Dedifferentiated amniotic fluid mesenchymal stem cell (primary cell): ENCODE results near the gene CD24.

Experiments used
- DNase-seq: peaks from one replicate; pipeline ENCODE4 v3.0.0-alpha.2; 2016; ENCODE audit errors: extremely low spot score

Gene CD24

DNA sequence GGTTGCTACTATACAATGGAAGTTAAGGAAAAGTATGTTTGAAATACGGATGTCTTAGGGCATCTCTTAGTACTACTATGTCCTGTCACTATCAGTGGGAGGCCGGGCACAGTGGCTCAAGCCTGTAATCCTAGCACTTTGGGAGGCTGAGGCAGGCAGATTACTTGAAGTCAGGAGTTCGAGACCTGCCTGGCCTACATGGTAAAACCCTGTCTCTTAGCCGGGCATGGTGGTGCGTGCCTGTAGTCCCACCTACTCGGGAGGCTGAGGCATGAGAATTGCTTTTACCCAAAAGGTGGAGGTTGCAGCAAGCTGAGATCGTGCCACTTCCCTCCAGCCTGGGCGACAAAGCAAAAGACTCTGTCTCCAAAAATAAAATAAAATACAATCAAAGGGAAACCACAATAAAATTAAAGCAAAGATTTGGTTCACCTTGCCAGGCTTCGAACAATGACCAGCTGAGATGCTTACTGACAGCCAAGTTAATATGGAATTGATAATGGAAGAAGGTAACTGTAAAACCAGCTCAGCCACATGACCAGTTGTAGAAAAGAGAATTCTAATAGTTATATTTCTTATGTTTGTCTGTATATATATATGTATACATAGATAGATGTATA is 6.5 kb downstream of the CD24 start:
- DNase-seq, result no peak

DNA sequence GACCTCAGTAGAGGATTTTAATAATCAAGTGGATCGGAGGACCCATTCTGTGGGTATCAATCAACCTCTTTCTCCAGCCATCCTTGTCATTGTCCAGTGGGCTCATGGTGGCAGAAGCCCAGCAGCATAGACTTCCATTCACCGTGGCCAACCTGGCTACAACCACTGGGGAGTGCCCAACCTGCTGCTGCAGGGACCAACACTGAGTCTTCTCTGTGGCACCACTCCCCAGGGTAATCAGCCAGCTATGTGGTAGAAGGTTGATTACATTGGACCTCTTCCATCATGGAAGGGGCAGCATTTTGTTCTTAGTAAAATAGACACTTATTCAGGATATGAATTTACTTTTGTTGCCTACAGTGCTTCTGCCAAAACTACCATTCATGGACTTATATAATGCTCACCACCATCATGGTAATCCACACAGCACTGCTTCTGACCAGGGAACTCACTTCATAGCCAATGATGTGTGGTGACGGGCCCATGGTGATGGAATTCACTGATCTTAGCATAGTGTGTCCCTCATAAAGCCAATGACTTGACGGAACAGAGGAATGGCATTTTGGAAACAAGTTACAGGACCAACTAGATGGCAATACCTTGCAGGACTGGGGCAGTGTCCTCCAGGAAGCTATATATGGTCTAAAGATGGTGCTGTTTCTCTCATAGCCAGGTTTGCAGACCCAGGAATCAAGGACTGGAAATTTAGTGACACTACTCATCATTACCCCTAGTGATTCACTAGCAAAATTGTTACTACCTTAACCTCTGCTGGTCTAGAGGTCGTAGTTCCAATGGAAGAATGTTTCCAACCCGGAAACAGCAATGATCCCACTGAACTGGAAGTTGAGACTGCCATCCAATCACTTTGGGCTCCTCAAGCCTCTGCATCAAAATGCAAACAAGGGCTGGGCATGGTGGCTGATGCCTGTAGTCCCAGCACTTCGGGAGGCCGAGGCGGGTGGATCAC is 7.6 kb downstream of the CD24 start:
- no peak for DNase-seq

DNA sequence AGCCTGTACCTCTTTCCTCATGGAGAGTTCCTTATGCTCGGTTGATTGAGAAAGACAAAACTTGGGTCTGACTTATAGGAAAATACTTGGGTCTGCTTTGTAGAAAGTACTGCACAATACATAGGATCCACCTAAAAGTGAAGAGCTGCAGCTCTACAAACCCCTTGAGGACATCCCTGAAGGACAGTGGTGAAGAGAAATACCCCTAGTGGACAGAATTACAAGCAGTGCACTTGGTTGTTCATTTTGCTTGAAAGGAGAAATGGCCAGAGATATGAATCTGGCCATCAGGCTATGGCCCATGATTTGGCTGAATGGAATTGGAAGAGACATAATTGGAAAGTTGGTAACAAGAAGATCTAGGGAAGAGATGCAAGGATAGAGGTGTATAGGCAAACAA is 8.3 kb downstream of the CD24 start:
- no peak for DNase-seq

DNA sequence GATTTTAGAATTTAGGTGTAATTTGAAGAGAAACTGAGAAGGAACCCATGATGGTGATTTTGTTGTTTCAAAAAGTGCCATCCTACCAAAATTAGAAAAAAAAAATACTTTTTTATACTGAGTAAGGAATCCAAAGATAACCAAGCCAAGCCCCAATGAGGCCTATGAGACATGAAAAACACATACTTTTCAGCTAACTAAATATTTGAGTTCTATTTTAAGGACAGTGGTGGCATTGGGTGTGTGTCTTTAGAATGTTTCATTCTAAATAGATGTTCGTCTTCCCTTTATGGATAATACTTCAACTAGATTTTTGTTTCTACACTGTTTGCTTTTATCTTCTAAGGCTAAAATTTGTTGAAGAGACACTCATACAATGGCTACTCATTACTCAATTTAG is 9.6 kb downstream of the CD24 start:
- no peak for DNase-seq

DNA sequence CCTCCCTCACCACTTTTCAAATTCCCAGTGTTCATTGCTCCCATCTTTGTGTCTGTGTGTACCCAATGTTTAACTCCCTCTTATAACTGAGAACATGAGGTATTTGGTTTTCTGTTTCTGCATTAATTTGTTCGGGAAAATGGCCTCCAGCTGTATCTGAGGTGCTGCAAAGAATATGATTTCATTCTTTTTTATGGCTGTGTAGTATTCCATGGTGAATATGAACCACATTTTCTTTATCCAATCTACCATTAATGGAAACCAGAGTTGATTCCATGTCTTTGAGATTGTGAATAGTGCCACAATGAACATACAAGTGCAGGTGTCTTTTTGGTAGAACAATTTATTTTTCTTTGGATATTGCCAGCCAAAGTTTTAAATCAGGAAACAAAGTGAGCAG is 10.4 kb downstream of the CD24 start:
- no peak for DNase-seq

DNA sequence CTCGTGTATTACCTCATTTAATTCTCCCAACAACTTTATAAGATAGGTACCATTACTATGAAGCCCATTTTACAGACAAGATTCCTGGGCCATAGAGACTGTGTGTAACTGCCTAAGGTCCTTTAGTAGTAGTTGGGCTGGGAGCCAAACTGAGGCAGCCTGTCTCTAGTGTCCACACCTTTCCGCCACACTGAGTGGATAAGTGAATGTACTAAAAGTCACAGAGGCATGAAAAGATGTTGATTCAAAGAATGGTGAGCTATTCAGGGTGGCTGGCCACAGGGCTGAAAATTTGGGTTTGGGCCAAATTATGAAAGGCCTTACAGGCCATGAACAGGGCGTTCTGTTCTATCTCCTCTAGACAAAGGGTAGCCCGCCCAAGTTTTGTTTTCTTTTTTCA is 11.0 kb downstream of the CD24 start:
- DNase-seq, result no peak

DNA sequence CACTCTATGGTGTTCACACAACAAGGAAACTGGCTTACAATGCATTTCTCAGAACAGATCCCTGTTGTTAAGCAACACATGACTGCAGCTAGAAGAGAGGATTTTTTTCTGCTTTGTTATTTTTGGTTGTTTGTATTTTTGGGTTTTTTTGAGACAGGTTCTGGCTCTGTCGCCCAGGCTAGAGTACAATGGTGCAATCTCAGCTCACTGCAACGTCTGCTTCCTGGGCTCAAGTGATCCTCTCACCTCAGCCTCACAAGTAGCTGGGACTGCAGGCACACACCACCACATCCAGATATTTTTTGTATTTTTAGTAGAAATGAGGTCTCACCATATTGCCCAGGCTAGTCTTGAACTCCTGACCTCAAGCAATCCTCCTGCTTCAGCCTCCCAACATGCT is 12.7 kb downstream of the CD24 start:
- DNase-seq, result no peak

DNA sequence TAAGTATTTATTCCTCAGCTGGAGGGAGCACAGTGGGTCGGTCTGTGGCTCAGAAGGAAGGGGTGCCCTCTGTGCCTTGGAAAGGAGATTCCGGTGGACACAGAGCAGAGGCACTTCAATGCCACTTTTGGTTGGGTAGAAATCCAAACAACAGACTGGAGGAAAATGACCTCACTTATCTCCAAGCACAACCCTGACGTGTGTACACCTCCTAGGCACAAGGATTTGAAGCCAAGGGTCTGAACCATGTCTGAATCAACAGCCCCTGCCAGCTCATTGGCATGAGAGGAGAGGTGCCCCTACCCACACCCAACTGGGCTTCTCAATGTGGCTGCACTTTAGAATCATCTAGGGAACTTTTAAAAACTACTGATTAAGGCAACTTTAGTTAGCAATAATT is 13.4 kb downstream of the CD24 start:
- DNase-seq, result no peak

DNA sequence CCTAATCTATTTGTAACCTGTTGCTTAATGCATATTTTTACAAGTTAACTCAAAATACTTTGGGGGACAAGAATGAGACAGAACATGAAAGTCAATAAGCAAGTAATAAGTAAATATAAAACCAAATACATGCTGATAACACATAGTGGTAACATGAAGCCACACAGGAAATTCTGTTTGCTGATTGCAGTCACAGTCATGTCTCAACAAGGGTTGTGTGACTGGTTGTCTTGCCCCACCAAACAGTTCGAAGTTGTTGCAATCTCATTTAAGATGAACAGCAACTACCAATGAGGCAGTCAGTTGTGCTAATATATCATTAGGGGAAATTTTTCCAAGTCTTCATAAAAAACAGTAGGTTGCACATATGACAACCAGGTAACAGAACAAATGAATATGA is 14.5 kb downstream of the CD24 start:
- no peak for DNase-seq

DNA sequence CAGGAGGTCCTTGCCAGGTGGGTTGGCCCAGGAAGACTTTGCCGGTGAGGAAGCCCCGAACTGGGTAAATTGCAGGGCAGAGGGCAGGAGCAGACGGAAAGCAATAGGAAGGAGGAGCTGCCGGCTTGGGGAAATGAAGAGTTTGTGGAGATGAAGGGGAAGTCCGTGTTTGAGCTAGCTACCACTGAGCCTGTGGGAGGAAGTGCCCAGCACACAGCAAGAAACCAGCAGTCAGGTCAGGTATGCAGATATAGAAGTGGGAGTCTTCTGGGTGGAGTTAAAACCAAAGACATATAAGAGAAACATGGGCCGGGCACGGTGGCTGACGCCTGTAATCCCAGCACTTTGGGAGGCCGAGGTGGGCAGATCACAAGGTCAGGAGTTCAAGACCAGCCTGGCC is 34.7 kb downstream of the CD24 start:
- DNase-seq, result no peak

DNA sequence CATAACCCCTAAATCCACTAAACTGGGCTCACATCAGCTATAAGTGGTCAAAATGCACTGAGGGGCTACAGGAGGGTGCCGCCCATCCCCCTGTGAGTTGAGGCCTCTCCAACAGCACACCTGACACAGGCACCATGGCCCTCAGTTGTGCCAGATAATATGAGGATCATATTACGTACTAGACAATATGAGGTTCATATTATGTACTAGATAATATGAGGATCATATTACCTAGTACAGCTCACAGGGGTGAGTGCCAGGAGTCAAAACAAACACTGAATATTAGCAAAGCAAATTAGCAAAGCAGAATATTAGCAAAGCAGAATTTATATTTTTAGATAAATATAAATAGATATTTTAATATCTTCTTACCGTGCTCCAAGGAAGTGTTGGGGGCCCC is 35.3 kb downstream of the CD24 start:
- no peak for DNase-seq

DNA sequence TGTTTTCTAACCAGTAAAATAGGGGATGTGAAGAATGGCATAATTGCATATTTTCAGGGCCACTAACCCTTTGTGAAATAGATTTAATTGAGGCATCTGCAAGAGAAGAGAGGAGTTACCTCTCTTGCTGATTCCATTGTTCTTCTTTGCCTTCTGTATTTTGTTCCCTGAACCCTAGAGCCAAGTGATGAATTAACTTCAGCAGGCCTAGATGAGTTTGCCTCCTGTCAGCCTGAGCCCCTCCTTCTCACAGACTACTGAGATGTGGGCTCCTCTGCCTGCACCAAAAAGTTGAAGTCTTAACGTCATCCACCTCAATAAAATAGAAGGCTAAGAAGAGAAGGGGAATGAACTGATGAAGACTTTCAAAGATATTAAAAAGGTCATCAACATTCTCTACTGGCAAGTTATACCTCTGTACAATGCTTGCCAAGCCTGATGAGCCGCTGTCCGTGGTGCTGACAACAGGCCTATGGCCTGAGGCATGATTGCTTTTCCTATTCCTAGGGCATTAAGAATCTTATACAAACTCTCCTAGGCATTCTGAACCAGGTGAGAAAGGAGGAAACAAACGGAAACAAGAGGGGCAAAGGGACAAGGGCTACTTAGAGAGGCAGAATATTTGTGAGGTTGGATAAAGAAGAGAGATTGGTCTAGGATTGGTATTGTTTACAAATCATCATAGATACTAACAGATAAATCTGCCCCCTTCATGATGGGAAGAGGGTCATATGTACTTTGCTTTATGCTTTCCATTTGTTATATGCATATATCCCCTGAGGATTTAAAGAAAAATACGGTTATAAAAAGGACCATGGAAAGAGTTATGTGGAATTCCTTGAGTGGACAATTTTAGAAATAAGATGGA is 46.8 kb downstream of the CD24 start:
- DNase-seq, result no peak

DNA sequence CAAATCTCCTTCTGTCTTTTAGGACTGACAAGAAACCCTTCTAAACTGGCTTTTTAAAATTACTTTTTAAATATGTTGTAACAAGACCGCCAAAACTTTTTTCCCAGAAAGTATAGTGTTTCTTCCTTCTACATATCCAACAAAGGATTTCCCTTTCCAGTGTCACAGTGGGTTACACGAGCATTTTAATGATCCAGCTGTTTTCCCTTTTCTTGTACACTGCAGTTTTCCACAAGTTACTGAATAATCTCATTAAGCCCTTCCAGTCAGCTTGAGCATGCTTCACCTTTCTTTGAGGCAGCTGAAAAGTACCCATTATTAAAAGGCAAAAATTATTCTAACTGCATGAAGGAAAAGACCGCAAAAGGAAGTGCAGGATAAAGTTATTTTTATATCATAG is 48.6 kb downstream of the CD24 start:
- DNase-seq, result no peak

DNA sequence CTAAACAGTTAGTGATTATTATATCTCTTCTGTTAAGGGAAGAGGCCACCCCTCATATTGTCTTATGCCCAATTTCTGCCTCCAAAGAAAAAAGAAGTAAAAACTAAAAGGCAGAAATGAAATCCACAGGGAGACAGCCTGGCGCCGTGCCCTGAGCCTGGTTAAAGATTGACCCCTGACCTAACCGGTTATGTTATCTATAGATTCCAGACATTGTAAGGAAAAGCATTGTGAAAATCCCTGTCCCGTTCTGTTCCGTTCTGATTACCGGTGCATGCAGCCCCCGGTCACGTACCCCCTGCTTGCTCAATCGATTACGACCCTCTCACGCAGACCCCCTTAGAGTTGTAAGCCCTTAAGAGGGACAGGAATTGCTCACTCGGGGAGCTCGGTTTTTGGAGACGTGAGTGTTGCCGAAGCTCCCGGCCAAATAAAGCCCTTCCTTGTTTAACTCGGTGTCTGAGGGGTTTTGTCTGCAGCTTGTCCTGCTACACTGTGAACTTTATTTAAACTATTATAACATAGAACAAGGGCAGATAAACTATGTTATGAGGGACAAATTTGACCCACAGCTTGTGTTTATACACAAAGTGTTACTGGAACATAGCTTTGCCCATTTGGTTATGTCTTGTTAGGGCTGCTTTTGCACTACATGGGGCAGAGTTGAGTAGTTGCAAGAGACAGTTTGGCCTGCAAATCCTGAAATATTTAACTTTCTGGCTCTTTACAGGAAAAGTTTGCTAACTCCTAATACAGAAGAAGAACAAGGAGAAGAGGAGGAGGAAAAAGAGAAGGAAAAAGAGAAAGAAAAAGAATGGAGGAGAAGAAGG is 49.6 kb downstream of the CD24 start:
- no peak for DNase-seq

DNA sequence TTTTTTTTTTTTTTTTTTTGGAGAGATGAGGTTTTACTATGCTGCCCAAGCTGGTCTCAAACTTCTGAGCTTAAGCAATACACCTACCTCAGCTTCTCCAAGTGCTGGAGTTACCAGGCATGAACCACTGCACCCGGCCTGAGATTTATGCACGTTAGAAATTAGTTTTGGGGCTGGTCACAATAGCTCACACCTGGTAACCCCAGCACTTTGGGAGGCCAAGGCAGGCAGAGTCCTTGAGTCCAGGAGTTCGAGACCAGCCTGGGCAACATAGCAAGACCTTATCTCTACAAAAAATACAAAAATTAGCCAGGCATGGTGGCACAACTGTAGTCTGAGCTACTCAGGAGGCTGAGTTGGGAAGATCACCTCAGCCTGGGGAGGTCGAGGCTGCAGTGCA is 51.9 kb downstream of the CD24 start:
- no peak for DNase-seq
